ENCODE measurements around the gene SNX5. TPM values are rescaled to one million over a fixed set of nuclear protein-coding genes. Genes with fewer than 3 reads are reported as not detected.

Gene SNX5
- total RNA-seq, 1 donor = 127 TPM

GRCh38 chr20:17941826-17942196 lies 26.8 kb downstream of the SNX5 start:
- DNase-seq (ENCODE audit: low read depth in 2 of 3, low spot score in 2 of 3) = no peak

GRCh38 chr20:17941087-17941825 lies 27.3 kb downstream of the SNX5 start:
- DNase-seq (ENCODE audit: low read depth in 2 of 3, low spot score in 2 of 3) = no peak

GRCh38 chr20:17940224-17940971 lies 28.2 kb downstream of the SNX5 start:
- no peak for DNase-seq (ENCODE audit: low read depth in 2 of 3, low spot score in 2 of 3)

GRCh38 chr20:17939622-17940223 lies 28.9 kb downstream of the SNX5 start:
- DNase-seq (ENCODE audit: low read depth in 2 of 3, low spot score in 2 of 3) = no peak

GRCh38 chr20:17938871-17939619 lies 29.5 kb downstream of the SNX5 start:
- peak; percentile 19 to 73 (median 66) for DNase-seq (ENCODE audit: low read depth in 2 of 3, low spot score in 2 of 3)

GRCh38 chr20:17936761-17937732 lies 31.5 kb downstream of the SNX5 start:
- DNase-seq (ENCODE audit: low read depth in 2 of 3, low spot score in 2 of 3) = no peak

- no peak for DNase-seq (ENCODE audit: low read depth in 2 of 3, low spot score in 2 of 3)
Measured at GRCh38 chr20:17936286-17936760, 32.3 kb downstream of the SNX5 start.

- no peak for DNase-seq (ENCODE audit: low read depth in 2 of 3, low spot score in 2 of 3)
Measured at GRCh38 chr20:17935761-17936160, 32.8 kb downstream of the SNX5 start.

GRCh38 chr20:17935186-17935585 lies 33.4 kb downstream of the SNX5 start:
- no peak for DNase-seq (ENCODE audit: low read depth in 2 of 3, low spot score in 2 of 3)

GRCh38 chr20:17934141-17934862 lies 34.3 kb downstream of the SNX5 start:
- DNase-seq (ENCODE audit: low read depth in 2 of 3, low spot score in 2 of 3) = no peak

GRCh38 chr20:17933711-17934110 lies 34.9 kb downstream of the SNX5 start:
- no peak for DNase-seq (ENCODE audit: low read depth in 2 of 3, low spot score in 2 of 3)

- DNase-seq (ENCODE audit: low read depth in 2 of 3, low spot score in 2 of 3) = no peak
Measured at GRCh38 chr20:17933121-17933520, 35.5 kb downstream of the SNX5 start.

- DNase-seq (ENCODE audit: low read depth in 2 of 3, low spot score in 2 of 3) = no peak
Measured at GRCh38 chr20:17932396-17932795, 36.2 kb downstream of the SNX5 start.

- no peak for DNase-seq (ENCODE audit: low read depth in 2 of 3, low spot score in 2 of 3)
Measured at GRCh38 chr20:17931513-17931912, 37.1 kb downstream of the SNX5 start.

- no peak for DNase-seq (ENCODE audit: low read depth in 2 of 3, low spot score in 2 of 3)
Measured at GRCh38 chr20:17928633-17929311, 39.8 kb downstream of the SNX5 start.

GRCh38 chr20:17928211-17928611 lies 40.4 kb downstream of the SNX5 start:
- DNase-seq (ENCODE audit: low read depth in 2 of 3, low spot score in 2 of 3) = no peak

- DNase-seq (ENCODE audit: low read depth in 2 of 3, low spot score in 2 of 3) = no peak
Measured at GRCh38 chr20:17925940-17926300, 42.7 kb downstream of the SNX5 start.

- DNase-seq (ENCODE audit: low read depth in 2 of 3, low spot score in 2 of 3) = no peak
Measured at GRCh38 chr20:17925141-17925939, 43.3 kb downstream of the SNX5 start.

All from hematopoietic multipotent progenitor cell (in vitro differentiated cells).